ENCODE measurements around the gene ISCU.

DNA sequence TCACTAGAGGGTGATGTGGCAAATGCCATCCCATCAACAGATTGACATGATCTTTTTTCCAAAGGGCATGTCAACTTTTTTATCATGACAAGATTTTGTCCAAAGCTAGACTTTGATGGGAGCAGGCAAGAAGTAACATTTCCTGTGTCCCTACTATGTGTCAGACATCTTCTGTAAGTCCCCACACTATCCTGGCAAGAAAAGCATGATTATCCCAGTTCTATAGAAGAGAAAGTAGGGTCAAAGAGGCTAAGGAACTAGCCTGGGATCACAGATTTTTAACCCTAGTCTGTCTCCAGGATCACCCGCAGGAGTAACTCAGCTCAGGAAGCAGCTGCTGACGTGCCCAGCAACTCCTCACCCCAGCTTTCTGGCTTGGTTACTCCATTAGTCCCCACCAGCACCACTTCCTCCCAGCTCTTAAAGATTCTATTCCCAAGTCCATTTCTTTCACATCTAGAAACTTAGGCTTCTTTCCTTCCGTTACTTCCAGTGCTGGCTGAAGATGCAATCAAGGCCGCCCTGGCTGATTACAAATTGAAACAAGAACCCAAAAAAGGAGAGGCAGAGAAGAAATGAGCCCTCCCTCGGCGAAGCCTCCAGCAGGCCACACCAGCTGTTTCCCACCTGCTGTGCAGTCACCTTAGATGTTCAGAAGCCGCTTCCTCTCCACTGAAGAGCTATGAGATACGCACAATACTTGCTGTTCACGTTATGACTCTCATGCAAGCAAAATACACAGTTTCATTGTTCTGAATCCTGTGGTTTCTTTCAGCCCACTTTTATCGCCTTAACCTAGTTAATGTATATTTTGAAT lies 6.2 kb downstream of the ISCU start:
- TF ChIP-seq, protein P1, sequence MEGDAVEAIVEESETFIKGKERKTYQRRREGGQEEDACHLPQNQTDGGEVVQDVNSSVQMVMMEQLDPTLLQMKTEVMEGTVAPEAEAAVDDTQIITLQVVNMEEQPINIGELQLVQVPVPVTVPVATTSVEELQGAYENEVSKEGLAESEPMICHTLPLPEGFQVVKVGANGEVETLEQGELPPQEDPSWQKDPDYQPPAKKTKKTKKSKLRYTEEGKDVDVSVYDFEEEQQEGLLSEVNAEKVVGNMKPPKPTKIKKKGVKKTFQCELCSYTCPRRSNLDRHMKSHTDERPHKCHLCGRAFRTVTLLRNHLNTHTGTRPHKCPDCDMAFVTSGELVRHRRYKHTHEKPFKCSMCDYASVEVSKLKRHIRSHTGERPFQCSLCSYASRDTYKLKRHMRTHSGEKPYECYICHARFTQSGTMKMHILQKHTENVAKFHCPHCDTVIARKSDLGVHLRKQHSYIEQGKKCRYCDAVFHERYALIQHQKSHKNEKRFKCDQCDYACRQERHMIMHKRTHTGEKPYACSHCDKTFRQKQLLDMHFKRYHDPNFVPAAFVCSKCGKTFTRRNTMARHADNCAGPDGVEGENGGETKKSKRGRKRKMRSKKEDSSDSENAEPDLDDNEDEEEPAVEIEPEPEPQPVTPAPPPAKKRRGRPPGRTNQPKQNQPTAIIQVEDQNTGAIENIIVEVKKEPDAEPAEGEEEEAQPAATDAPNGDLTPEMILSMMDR (IDR thresholded peaks at IDR 0.05), result no peak
- TF ChIP-seq POLR2A (IDR thresholded peaks at IDR 0.05) (no peak), EP300 (IDR thresholded peaks at IDR 0.05) (no peak), POLR2AphosphoS5 (IDR thresholded peaks at IDR 0.05) (no peak)

Measured in stomach (tissue), 4 donors.